Smooth muscle cell (in vitro differentiated cells): ENCODE measurements around the gene BCAR3. TPM values are rescaled to one million over a fixed set of nuclear protein-coding genes. Genes with fewer than 3 reads are reported as not detected.

Experiments
- DNase-seq: peaks from one replicate; lab custom pipeline; 2025; ENCODE audit not compliant: unreplicated experiment; lab: John Stamatoyannopoulos, UW
- H2AFZ ChIP-seq: fragments of 200-600 bp; sonication (generic); 2 replicates; pipeline ENCODE4 v1.6.0; 2016; ENCODE audit warnings: antibody characterized with exemption, low read depth, mild to moderate bottlenecking
- H3F3A ChIP-seq: fragments of 200-600 bp; sonication (generic); 2 replicates; pipeline ENCODE4 v1.6.0; 2017; ENCODE audit warnings: antibody characterized with exemption, low read depth
- H3K27ac ChIP-seq: fragments of 200-600 bp; sonication (generic); 2 replicates; pipeline ENCODE4 v1.5.1; 2016; ENCODE audit warnings: low read depth, mild to moderate bottlenecking
- H3K27me3 ChIP-seq: fragments of 200-600 bp; sonication (generic); 2 replicates; pipeline ENCODE4 v1.6.1; 2016; ENCODE audit warnings: low read depth, mild to moderate bottlenecking
- H3K36me3 ChIP-seq: fragments of 200-600 bp; sonication (generic); 2 replicates; pipeline ENCODE4 v1.5.1; 2016; ENCODE audit warnings: low read depth
- H3K4me1 ChIP-seq: fragments of 200-600 bp; sonication (generic); 2 replicates; pipeline ENCODE4 v1.5.1; 2016; ENCODE audit warnings: low read depth
- H3K4me2 ChIP-seq: fragments of 200-600 bp; sonication (generic); 2 replicates; pipeline ENCODE4 v1.6.0; 2016; ENCODE audit warnings: mild to moderate bottlenecking
- H3K4me3 ChIP-seq: fragments of 200-600 bp; sonication (generic); 2 replicates; pipeline ENCODE4 v1.5.1; 2016; ENCODE audit warnings: mild to moderate bottlenecking
- H3K79me2 ChIP-seq: fragments of 200-600 bp; sonication (generic); 2 replicates; pipeline ENCODE4 v1.6.0; 2016; ENCODE audit warnings: low read depth, mild to moderate bottlenecking
- H3K9ac ChIP-seq: fragments of 200-600 bp; sonication (generic); 2 replicates; pipeline ENCODE4 v1.6.0; 2016; ENCODE audit warnings: low read depth
- H3K9me3 ChIP-seq: fragments of 200-600 bp; sonication (generic); replicated peaks from 2 replicates; pipeline ENCODE4 v1.5.1; 2016; ENCODE audit warnings: low read depth
- H4K20me1 ChIP-seq: fragments of 200-600 bp; sonication (generic); 2 replicates; pipeline ENCODE4 v1.6.0; 2016; ENCODE audit warnings: low read depth
- CTCF ChIP-seq: fragments of 200-600 bp; sonication (generic); IDR thresholded peaks from 2 replicates; pipeline ENCODE4 v1.5.1; 2017; ENCODE audit warnings: borderline replicate concordance, mild to moderate bottlenecking, antibody characterized with exemption; ENCODE audit not compliant: insufficient read depth, poor library complexity, severe bottlenecking
- WGBS: methylation state at CpG from one replicate; pipeline ENCODE4 v1.1.7; 2016; ENCODE audit warnings: low lambda C conversion rate; 5-methylcytosine and 5-hydroxymethylcytosine counted together
- polyA plus RNA-seq: library from polyadenylated mRNA; unstranded; fragments of >200 nt; fragmentation: Nextera tagmentation; extraction: Ambion mirVana; gene quantifications from 2 replicates; pipeline ENCODE4 v1.2.1, GENCODE V29; 2016
- total RNA-seq: library from RNA; depleted of rRNA; stranded (reverse); fragments of >200 nt; gene quantifications from 2 replicates; pipeline ENCODE4 v1.2.3, GENCODE V29; 2014

BCAR3 gene
- total and polyA plus RNA-seq, 2 experiments from 2014 or later: 21.4 to 24.9 TPM

GRCh38 chr1:93597709-93598108 lies 83.9 kb downstream of the BCAR3 start:
- H3K4me2 ChIP-seq: no peak overlapping the region
- 73% methylated on average over 6 of the region's 6 CpGs for WGBS
- H4K20me1 ChIP-seq: peaks cover 100% of the 10 kb centered on the region
- H3K27ac ChIP-seq: no peak overlapping the region
- no peak overlapping the region for H3K9ac ChIP-seq
- H3F3A ChIP-seq: peaks cover 12% of the 10 kb centered on the region
- H2AFZ ChIP-seq: no peak overlapping the region
- H3K4me3 ChIP-seq: no peak overlapping the region
- H3K36me3 ChIP-seq: no peaks in the 10 kb centered on the region
- no peak for TF ChIP-seq CTCF
- H3K27me3 ChIP-seq: no peaks in the 10 kb centered on the region
- no peaks in the 10 kb centered on the region for H3K9me3 ChIP-seq
- DNase-seq: no peak
- peaks cover 86% of the 10 kb centered on the region for H3K79me2 ChIP-seq
- H3K4me1 ChIP-seq: peaks cover 9% of the 10 kb centered on the region

- no peaks in the 10 kb centered on the region for H3K27me3 ChIP-seq
- H2AFZ ChIP-seq: no peak overlapping the region
- peaks cover 9% of the 10 kb centered on the region for H3K4me1 ChIP-seq
- H3K9ac ChIP-seq: no peak overlapping the region
- no peak for DNase-seq
- no peak overlapping the region for H3K4me2 ChIP-seq
- H3K27ac ChIP-seq: no peak overlapping the region
- no peak overlapping the region for H3K4me3 ChIP-seq
- no peaks in the 10 kb centered on the region for H3K9me3 ChIP-seq
- no peak for TF ChIP-seq CTCF
- H3K36me3 ChIP-seq: no peaks in the 10 kb centered on the region
- H3K79me2 ChIP-seq: peaks cover 84% of the 10 kb centered on the region
- H3F3A ChIP-seq: peaks cover 12% of the 10 kb centered on the region
- WGBS: 85% methylated on average over 4 of the region's 4 CpGs
- peaks cover 100% of the 10 kb centered on the region for H4K20me1 ChIP-seq
These were observed 85.1 kb downstream of the BCAR3 start for GRCh38 chr1:93596329-93597089.

GRCh38 chr1:93595743-93596142 lies 85.9 kb downstream of the BCAR3 start:
- Histone ChIP-seq H3K36me3 (no peaks in the 10 kb centered on the region), H3K9me3 (no peaks in the 10 kb centered on the region), H4K20me1 (peaks cover 99% of the 10 kb centered on the region), H3K4me3 (no peak overlapping the region), H3K9ac (no peak overlapping the region), H3F3A (peaks cover 12% of the 10 kb centered on the region), H3K27ac (peak overlapping the region; percentile 59), H2AFZ (no peak overlapping the region), H3K4me1 (peaks cover 9% of the 10 kb centered on the region), H3K79me2 (peaks cover 81% of the 10 kb centered on the region), H3K4me2 (no peak overlapping the region), H3K27me3 (no peaks in the 10 kb centered on the region)
- DNase-seq: no peak
- WGBS: 81% methylated on average over 4 of the region's 4 CpGs
- TF ChIP-seq CTCF: no peak

- Histone ChIP-seq H3K4me1 (peaks cover 9% of the 10 kb centered on the region), H3K4me2 (peak overlapping the region; percentile 7), H3K27ac (peak overlapping the region; percentile 59), H2AFZ (no peak overlapping the region), H3F3A (peaks cover 12% of the 10 kb centered on the region), H3K27me3 (no peaks in the 10 kb centered on the region), H3K36me3 (peaks cover 1% of the 10 kb centered on the region), H3K4me3 (no peak overlapping the region), H3K9ac (no peak overlapping the region), H3K79me2 (peaks cover 81% of the 10 kb centered on the region), H3K9me3 (no peaks in the 10 kb centered on the region), H4K20me1 (peaks cover 99% of the 10 kb centered on the region)
- WGBS: 77% methylated on average over 2 of the region's 2 CpGs
- DNase-seq: no peak
- no peak for TF ChIP-seq CTCF
These were observed 86.4 kb downstream of the BCAR3 start for GRCh38 chr1:93595266-93595665.
